Mesenteric fat pad (tissue), 1 donor: ENCODE data around the gene MAGI2. TPM values are rescaled to one million over a fixed set of nuclear protein-coding genes. Genes with fewer than 3 reads are reported as not detected.
"Not testable (repeated sequence)": the region's sequence is repeated elsewhere in the genome, so short reads cannot be mapped to it uniquely, and the experiment has no call there.

Source experiments
- DNase-seq: peaks from one replicate; pipeline ENCODE4 v3.0.0-alpha.2; 2020; ENCODE audit warnings: low spot score
- total RNA-seq: library from RNA; stranded (reverse); fragmentation: NEBNext Ultra II Directional; extraction: Animal tissue kit (Norgen Biotek cat#: 25700); gene quantifications from one replicate; pipeline ENCODE4 v1.2.1, GENCODE V29; 2021
- donor health status: DM: yes; HTN: yes; CAD: no.

The MAGI2 gene
- total RNA-seq, 1 donor from 2014 or later, result 9.7 TPM

DNA sequence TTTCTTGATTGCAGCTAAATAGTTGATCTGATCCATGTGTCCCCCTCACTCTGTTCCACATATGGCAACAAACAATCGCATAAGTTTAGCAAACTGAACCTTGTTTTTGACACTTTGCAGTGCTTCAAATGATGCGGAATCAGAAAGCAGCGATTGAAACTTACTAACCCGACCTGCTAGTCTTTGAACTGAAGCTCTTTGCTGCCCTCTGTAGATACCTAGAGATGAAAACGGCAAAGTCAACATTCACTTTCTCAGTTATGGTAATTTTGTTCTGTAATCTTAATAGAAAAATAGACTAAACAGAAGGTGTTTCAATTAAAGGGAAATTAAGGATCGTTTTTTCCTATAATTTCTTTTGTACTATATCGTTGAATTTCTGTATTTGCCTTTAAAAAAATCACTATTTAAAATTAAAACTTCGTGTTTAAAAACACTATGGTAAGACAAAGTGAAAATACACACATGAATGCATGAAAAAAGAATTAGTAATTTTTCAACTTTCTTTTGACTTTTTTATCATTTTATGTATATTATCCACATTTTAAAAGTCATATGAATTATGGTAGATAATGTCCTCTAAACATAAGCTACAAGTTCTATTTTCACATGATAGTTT lies 276.5 kb downstream of the MAGI2 start:
- DNase-seq, result no peak

- DNase-seq, result no peak
These were observed 278.1 kb downstream of the MAGI2 start for GRCh38 chr7:79175374-79175773.

- DNase-seq, result no peak
These were observed 288.2 kb downstream of the MAGI2 start for GRCh38 chr7:79165225-79165624.

DNA sequence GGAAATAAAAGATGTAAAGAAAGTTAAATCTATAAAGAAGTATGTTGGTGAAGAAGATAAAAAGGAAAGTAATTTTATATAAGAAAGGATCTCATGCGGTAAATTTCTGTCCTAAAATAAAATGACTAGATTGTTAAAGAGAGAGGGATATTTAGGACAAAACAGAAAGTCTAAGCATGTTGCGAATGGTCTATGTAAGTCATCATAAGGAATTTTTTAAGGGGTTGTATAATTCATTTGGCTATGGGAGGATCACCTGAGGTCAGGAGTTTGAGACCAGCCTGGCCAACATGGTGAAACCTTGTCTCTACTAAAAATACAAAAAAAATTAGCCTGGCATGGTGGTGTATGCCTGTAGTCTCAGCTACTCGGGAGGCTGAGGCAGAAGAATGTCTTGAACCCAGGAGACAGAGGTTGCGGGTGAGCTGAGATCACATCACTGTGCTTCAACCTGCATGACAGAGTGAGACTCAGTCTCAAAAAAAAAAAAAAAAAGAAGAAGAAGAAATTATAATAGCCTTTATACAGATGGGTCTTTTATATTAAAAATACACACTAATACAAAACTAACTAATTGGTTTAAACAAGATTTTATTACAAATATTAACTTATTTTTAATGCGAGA lies 294.3 kb downstream of the MAGI2 start:
- no peak for DNase-seq

DNA sequence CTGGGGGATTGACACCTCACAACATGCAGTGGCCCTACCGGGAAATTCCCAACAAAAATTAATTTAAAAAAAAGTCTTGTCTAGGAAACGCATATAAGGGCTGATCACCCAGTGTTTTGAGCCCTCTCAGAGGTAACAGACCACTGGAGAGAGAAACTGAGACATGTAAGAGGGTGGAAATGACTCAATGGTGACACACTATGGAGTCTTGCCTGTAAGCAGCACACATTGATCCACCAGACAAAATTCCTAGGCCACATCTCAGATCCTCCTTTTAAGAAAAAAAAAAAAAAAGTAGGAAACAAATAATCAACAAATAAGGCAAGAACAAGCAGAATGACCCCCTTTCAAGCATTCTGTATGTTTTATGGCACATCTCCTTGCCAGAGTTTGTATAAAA lies 296.2 kb downstream of the MAGI2 start:
- DNase-seq, result no peak

GRCh38 chr7:79149831-79150230 lies 303.6 kb downstream of the MAGI2 start:
- no peak for DNase-seq

DNA sequence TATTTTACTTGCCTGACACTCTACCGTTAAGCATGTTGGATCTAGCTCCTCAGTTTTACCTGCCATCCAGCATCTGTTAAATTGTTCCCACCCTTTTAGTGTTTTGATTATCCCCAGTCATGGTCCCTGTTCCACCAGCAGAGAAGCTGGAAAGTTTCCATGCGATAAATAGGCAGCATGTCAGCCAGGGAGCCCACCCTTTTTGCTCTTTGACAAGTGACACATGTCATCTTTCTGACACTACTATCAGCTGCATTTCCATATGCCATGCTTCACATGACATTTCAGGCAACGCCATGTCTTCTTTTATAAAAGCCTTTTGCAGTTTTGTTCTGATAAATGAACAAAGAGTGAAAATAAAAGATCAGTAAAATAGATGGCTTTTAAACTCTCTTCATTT lies 310.8 kb downstream of the MAGI2 start:
- no peak for DNase-seq

- no peak for DNase-seq
These were observed 312.2 kb downstream of the MAGI2 start for GRCh38 chr7:79141252-79141651.

- DNase-seq, result no peak
These were observed 315.5 kb downstream of the MAGI2 start for GRCh38 chr7:79137942-79138341.

DNA sequence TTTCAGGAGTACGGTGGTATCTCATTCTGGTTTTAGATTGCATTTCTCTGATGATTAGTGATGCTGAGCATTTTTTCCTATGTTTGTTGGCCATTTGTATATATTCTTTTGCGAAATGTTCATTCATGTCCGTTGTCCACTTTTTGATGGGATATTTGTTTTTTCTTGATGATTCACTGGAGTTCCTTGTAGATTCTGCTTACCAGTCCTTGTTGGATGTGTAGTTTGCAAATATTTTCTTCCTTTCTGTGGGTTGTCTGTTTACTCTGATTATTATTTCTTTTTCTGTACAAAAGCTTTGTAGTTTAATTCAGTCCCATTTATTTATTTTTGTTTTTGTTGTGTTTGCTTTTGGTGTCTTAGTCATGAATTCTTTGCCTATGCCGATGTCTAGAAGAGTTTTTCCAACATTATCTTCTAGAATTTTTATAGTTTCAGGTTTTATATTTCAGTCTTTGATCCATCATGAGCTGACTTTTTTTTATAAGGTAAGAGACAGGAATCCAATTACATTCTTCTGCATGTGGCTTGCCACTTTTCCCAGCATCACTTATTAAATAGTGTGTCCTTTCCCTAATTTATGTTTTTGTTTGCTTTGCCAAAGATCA lies 320.5 kb downstream of the MAGI2 start:
- DNase-seq, result no peak

DNA sequence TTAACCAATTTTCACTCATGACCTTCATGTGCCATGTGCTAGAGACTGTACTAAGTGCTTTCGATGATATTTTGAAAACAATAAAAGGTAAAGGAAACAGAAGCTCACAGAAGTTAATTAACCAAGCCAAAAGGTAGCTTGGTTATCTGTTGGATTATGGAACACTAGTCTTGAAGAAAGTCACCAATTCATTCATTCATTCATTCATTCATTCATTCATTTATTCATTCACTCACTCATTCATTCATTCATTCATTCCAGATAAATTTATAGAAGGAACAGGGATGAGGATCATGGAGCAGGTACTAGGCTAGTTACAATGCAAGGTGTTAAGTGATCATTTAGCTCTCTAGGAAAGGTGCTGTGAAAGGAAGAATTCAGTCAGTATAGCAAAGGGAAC lies 322.8 kb downstream of the MAGI2 start:
- no peak for DNase-seq

- DNase-seq, result no peak
These were observed 329.1 kb downstream of the MAGI2 start for GRCh38 chr7:79124331-79124730.

- DNase-seq, result no peak
These were observed 335.3 kb downstream of the MAGI2 start for GRCh38 chr7:79118143-79118542.

GRCh38 chr7:79096361-79096805 lies 357.1 kb downstream of the MAGI2 start:
- no peak for DNase-seq

GRCh38 chr7:79093421-79093820 lies 360.0 kb downstream of the MAGI2 start:
- no peak for DNase-seq

DNA sequence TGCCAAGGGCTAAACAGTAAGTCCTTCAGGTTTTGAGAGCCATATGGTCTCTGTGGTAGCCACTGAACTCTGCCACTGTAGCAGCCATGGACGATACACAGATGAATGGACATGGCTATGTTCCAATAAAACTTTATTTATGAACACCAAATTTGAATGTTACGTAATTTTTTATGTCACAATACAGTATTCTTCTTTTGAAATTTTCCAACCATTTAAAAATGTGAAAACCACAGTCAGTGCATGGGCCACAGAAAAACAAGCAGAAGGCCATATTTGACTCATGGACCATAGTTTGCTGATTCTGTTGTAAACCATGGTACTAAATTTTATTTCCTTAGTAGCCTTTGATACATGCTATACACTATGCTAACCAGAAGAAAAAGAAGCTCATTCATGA lies 361.8 kb downstream of the MAGI2 start:
- DNase-seq, result no peak

DNA sequence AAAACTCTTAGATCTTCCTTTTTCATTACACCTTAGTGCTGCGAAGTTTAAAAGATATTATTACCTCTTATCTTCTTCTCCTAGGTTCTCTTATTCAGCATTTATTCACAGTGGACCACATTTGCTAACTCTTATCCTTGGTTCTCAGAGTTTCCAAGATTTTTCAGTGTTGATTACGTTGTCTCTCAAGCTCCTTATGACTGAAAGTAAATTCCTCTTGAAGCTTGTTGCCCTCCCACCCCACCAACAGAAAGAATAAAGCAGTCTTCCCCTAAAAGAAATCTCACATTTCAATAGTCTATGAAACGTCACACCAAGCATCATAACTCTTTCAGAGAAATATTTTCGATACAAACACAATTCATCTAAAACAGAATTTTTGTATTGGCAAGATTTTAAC lies 362.5 kb downstream of the MAGI2 start:
- no peak for DNase-seq

GRCh38 chr7:79090543-79090942 lies 362.9 kb downstream of the MAGI2 start:
- no peak for DNase-seq

GRCh38 chr7:79084423-79084822 lies 369.0 kb downstream of the MAGI2 start:
- no peak for DNase-seq

- no peak for DNase-seq
These were observed 373.4 kb downstream of the MAGI2 start for GRCh38 chr7:79079919-79080554.

DNA sequence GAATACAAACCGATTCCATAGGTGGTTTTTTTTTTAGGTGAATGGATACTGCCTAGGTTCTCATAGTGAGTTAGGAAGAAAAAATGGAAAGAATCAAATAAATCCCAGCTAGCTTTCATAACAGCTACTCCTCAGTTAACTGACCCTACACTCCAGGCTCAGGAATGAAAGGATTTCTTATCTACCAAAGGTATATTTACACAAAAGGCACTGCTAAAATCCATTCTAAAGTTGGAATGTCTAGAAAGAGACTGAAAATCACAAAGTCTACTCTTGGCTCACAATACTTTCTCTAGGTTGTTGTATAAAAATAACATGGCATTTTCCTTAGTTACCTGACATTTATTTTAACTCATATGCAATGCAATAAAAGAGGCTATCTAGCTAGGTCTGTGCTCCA lies 375.2 kb downstream of the MAGI2 start:
- no peak for DNase-seq

- not testable (repeated sequence) for DNase-seq
These were observed 382.3 kb downstream of the MAGI2 start for GRCh38 chr7:79071187-79071586.
